Measurements from ENCODE around the gene ALDH6A1. TPM values are rescaled to one million over a fixed set of nuclear protein-coding genes. Genes with fewer than 3 reads are reported as not detected.
A peak's percentile ranks its signal among the peaks of the same experiment; 100 is the strongest.

ALDH6A1 gene
- total and polyA plus RNA-seq, 2 of the 13 experiments (the other 11 are each of a cell fraction or from before 2014, with no cell fraction given), result 26.9 to 49.9 TPM

DNA sequence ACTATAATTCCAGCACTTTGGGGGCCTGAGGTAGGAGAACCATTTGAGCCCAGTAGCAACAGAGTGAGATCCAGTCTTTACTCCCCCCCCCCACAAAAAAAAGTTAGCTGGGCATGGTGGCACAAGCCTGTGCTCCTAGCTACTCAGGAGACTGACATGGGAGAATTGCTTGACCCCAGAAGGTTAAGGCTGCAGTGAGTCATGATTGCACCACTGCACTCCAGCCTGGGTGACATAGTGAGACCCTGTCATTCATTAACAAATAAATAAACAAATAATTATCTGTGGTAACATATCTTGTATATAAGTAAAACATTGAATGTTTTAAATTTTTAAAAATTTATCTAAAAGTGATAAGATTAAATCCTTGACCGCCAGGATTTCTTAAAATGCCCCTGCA is 70.0 kb downstream of the ALDH6A1 start (continued):
- TF ChIP-seq, protein P1, sequence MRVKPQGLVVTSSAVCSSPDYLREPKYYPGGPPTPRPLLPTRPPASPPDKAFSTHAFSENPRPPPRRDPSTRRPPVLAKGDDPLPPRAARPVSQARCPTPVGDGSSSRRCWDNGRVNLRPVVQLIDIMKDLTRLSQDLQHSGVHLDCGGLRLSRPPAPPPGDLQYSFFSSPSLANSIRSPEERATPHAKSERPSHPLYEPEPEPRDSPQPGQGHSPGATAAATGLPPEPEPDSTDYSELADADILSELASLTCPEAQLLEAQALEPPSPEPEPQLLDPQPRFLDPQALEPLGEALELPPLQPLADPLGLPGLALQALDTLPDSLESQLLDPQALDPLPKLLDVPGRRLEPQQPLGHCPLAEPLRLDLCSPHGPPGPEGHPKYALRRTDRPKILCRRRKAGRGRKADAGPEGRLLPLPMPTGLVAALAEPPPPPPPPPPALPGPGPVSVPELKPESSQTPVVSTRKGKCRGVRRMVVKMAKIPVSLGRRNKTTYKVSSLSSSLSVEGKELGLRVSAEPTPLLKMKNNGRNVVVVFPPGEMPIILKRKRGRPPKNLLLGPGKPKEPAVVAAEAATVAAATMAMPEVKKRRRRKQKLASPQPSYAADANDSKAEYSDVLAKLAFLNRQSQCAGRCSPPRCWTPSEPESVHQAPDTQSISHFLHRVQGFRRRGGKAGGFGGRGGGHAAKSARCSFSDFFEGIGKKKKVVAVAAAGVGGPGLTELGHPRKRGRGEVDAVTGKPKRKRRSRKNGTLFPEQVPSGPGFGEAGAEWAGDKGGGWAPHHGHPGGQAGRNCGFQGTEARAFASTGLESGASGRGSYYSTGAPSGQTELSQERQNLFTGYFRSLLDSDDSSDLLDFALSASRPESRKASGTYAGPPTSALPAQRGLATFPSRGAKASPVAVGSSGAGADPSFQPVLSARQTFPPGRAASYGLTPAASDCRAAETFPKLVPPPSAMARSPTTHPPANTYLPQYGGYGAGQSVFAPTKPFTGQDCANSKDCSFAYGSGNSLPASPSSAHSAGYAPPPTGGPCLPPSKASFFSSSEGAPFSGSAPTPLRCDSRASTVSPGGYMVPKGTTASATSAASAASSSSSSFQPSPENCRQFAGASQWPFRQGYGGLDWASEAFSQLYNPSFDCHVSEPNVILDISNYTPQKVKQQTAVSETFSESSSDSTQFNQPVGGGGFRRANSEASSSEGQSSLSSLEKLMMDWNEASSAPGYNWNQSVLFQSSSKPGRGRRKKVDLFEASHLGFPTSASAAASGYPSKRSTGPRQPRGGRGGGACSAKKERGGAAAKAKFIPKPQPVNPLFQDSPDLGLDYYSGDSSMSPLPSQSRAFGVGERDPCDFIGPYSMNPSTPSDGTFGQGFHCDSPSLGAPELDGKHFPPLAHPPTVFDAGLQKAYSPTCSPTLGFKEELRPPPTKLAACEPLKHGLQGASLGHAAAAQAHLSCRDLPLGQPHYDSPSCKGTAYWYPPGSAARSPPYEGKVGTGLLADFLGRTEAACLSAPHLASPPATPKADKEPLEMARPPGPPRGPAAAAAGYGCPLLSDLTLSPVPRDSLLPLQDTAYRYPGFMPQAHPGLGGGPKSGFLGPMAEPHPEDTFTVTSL (CRISPR knock-in tag; IDR thresholded peaks at IDR 0.05; ENCODE audit: borderline replicate concordance), result peak; percentile 38; the same call in 1 of the 2 replicates
- TF ChIP-seq, protein P2, sequence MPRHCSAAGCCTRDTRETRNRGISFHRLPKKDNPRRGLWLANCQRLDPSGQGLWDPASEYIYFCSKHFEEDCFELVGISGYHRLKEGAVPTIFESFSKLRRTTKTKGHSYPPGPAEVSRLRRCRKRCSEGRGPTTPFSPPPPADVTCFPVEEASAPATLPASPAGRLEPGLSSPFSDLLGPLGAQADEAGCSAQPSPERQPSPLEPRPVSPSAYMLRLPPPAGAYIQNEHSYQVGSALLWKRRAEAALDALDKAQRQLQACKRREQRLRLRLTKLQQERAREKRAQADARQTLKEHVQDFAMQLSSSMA (CRISPR knock-in tag; IDR thresholded peaks at IDR 0.05), result no peak
- TF ChIP-seq IRF2 (CRISPR knock-in tag; IDR thresholded peaks at IDR 0.05) (0 out of 2 replicates have a peak, but pooled peaks have one; percentile 20), RFX5 (IDR thresholded peaks at IDR 0.05; ENCODE audit: low read depth, low read length) (no peak), SALL1 (CRISPR knock-in tag; IDR thresholded peaks at IDR 0.05) (peak; percentile 66), TCF12 (IDR thresholded peaks at IDR 0.05) (no peak), TCF12 (CRISPR knock-in tag; IDR thresholded peaks at IDR 0.05) (no peak), SOX6 (IDR thresholded peaks at IDR 0.05) (no peak), SOX6 (CRISPR knock-in tag; IDR thresholded peaks at IDR 0.05) (0 out of 2 replicates have a peak, but pooled peaks have one; percentile 24), ATF7 (IDR thresholded peaks at IDR 0.05) (peak; percentile 26; the same call in 1 of the 2 replicates), ATF7 (CRISPR knock-in tag; IDR thresholded peaks at IDR 0.05) (no peak), HMG20A (CRISPR knock-in tag; IDR thresholded peaks at IDR 0.05; ENCODE audit: borderline replicate concordance) (peak; percentile 40; the same call in 1 of the 2 replicates), ZFP36 (IDR thresholded peaks at IDR 0.05; ENCODE audit: borderline replicate concordance, low read depth, low read length, partially characterized antibody) (no peak), JUND (CRISPR knock-in tag; IDR thresholded peaks at IDR 0.05) (peak; percentile 92), MEF2D (CRISPR knock-in tag; IDR thresholded peaks at IDR 0.05) (peak; percentile 7; the same call in 1 of the 2 replicates), ZNF878 (CRISPR knock-in tag; IDR thresholded peaks at IDR 0.05) (no peak), ZNF326 (CRISPR knock-in tag; IDR thresholded peaks at IDR 0.05; ENCODE audit: borderline replicate concordance) (no peak), SMARCC2 (IDR thresholded peaks at IDR 0.05) (0 out of 2 replicates have a peak, but pooled peaks have one; percentile 11), RXRA (CRISPR knock-in tag; IDR thresholded peaks at IDR 0.05) (peak; percentile 49; the same call in 1 of the 2 replicates), KDM5B (CRISPR knock-in tag; IDR thresholded peaks at IDR 0.05; ENCODE audit: borderline replicate concordance) (no peak), CEBPG (CRISPR knock-in tag; IDR thresholded peaks at IDR 0.05) (peak; percentile 92), ZNF317 (CRISPR knock-in tag; IDR thresholded peaks at IDR 0.05) (no peak)
- TF ChIP-seq, protein P3, sequence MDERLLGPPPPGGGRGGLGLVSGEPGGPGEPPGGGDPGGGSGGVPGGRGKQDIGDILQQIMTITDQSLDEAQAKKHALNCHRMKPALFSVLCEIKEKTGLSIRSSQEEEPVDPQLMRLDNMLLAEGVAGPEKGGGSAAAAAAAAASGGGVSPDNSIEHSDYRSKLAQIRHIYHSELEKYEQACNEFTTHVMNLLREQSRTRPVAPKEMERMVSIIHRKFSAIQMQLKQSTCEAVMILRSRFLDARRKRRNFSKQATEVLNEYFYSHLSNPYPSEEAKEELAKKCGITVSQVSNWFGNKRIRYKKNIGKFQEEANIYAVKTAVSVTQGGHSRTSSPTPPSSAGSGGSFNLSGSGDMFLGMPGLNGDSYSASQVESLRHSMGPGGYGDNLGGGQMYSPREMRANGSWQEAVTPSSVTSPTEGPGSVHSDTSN (CRISPR knock-in tag; IDR thresholded peaks at IDR 0.05), result peak; percentile 39; the same call in 1 of the 2 replicates

Data from HepG2 (cell line).